Right ventricle myocardium inferior (tissue), 1 donor: ENCODE measurements around the gene LCMT2. TPM values are rescaled to one million over a fixed set of nuclear protein-coding genes. Genes with fewer than 3 reads are reported as not detected.
A peak's percentile ranks its signal among the peaks of the same experiment; 100 is the strongest.

Experiments
- ATAC-seq: fragments of 200-7000 bp; cut with Tn5 transposase; one replicate; pipeline ENCODE4 v1.9.1; 2020; ENCODE audit warnings: mild to moderate bottlenecking, moderate library complexity
- DNase-seq: peaks from one replicate; pipeline ENCODE4 v3.0.0; 2021; ENCODE audit errors: missing footprints
- intact Hi-C: fragments of 100-400 bp; cut with DNase I; formaldehyde crosslinking; loops from one replicate; pipeline ENCODE4 v1.11.0; 2022
- total RNA-seq: library from RNA; stranded (reverse); fragmentation: NEBNext Ultra II Directional; extraction: Animal tissue kit (Norgen Biotek cat#: 25700); gene quantifications from one replicate; pipeline ENCODE4 v1.2.1, GENCODE V29; 2021
- donor health status: DM: no; HTN: yes; CAD: no; lungs with severe emphysema.

The LCMT2 gene
- total RNA-seq, 1 donor from 2014 or later = 6.0 TPM

DNA sequence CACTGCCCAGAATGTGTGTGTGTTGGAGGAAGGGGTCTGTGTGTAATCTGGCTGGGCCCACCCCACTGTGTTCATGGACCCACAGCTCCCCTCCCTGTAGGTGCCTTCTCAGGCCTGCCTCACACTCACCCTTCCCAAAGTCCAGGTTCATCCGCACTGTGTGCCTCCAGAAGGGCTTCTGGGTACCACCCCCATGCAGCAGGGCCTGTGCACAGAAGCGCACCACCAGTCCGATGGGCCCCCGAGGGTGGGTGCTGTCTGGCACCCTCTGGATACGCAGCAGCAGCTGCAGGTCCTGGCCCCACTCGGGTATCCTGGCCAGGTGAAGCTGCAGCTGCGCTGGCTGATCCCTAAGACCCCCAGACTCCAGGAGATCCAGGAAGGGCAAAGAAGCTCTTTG is 50.9 kb downstream of the LCMT2 start:
- DNase-seq = no peak
- no peak for ATAC-seq
- intact Hi-C loops = no loop called here

DNA sequence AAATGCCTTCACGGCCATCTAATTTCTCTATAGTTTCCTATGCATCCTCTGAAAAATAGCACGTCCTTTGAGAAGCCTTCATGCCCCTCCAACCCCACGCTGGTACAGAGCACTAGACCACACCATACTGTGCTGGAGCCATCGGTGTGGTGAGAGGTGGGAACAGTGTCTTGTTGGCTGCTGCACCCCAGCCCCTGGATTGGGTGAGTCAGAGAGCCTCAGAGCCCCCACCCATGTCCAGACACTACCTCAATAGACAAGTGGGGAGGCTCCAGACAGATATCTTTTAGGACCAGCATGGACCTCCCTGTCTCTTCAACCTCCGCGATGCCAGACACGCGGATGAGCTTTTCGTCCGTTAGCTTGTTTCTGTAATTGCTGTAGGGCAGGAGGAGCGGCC is 51.5 kb downstream of the LCMT2 start:
- intact Hi-C loops = no loop called here
- no peak for DNase-seq
- no peak for ATAC-seq

GRCh38 chr15:43277901-43278300 is 52.5 kb downstream of the LCMT2 start:
- ATAC-seq (no peak), DNase-seq (no peak)
- intact Hi-C loops = no loop called here

DNA sequence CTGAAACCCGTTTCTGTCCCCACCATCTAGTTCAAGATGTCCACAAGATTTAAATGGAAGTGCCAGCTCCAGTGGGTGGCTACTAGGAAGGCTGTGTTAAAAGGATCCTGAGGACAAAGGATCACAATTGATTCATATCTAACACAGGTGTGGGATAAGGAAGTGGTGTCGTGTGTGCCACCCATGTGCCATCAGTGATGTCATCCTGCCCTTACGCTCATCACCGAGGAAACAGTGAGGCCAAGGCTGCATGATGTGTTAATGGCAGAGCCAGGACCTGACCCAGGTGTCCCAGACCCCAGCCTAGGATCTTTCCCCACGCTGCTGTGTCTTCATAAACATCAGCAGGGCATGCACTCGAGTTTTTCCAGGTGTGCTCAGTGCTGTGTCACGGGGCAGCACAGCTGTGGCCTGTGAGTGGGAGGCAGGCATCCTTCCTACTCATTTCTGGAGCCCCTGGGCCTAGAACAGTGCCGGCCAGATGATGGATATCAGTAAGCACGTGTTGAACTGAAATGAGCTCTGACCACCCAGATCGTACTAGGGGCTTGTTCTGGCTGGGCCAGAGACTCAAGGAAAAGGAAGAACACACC is 53.0 kb downstream of the LCMT2 start:
- ATAC-seq = no peak
- no peak for DNase-seq
- intact Hi-C loops = no loop called here

- intact Hi-C loops = no loop called here
- DNase-seq (no peak), ATAC-seq (no peak)
Observed at GRCh38 chr15:43276563-43277200, 53.7 kb downstream of the LCMT2 start.

DNA sequence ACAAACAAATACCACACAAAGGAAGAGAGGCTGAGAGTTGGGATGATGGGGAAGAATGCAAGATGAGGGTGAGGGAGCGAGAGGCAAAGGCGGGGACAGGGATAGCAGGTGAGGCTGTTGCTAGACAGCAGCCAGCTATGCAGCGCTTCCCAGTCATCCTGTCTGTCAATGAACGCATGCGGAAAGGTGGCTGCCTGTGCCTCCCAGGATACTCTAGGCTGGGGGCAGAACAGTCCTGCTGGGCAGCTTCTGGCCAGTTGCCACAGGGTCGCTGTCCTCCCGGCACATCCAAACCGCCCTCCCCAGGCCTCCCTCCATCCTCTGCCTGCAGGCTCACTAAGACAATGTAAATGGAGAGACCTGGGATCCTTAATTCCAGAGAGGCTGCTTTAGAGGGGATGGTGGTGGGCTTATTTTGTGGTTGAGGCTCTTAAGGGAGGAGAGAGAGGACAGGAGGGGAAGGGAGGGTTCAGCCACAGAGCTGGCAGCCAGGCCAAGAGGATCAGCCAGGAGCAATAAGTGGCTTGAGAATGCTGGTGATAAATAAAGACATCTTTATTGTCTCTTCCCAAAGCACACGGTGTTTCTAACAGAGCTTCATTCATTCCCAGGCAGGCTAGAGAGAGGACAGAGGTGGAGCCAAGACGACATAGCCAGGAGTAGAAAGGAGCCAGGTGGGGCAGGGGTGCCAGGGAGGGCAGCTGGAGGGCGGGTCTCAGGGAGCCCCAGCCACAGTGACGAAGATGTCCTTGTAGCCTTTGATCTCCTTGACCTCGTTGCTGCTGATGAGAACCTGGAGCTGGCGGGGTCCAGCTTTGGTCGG is 54.4 kb downstream of the LCMT2 start:
- intact Hi-C loops = no loop called here

GRCh38 chr15:43274136-43274535 is 56.2 kb downstream of the LCMT2 start:
- intact Hi-C loops = no loop called here
- peak; percentile 96 for ATAC-seq
- DNase-seq = peak; percentile 88

More for the DNA sequence above, 54.4 kb downstream of the LCMT2 start:
- ATAC-seq (no peak), DNase-seq (no peak)

Other genes starting within 250 kb of the LCMT2 start
- gene UBR1, start 224.5 kb downstream of the LCMT2 start, total RNA-seq = 20.2 TPM
- 11.7 TPM for gene TMEM62, start 197.0 kb downstream of the LCMT2 start, total RNA-seq
- gene CCNDBP1, start 145.2 kb downstream of the LCMT2 start, total RNA-seq = 54.6 TPM
- 0.57 TPM for gene EPB42, start 109.6 kb downstream of the LCMT2 start, total RNA-seq
- not detected for gene TGM5, start 63.6 kb downstream of the LCMT2 start, total RNA-seq
- gene TGM7, start 28.3 kb downstream of the LCMT2 start, total RNA-seq = not detected
- 13.1 TPM for gene ZSCAN29, start 40.5 kb upstream of the LCMT2 start, total RNA-seq
- 12.5 TPM for gene TUBGCP4, start 40.5 kb upstream of the LCMT2 start, total RNA-seq
- gene TP53BP1, start 162.6 kb upstream of the LCMT2 start, total RNA-seq = 24.3 TPM
- gene MAP1A, start 187.0 kb upstream of the LCMT2 start, total RNA-seq = 21.4 TPM